Fibroblast of skin of right quadriceps (primary cell): ENCODE data around the gene RAP1GAP2.
"Not testable (repeated sequence)": the region's sequence is repeated elsewhere in the genome, so short reads cannot be mapped to it uniquely, and the experiment has no call there.

Experiments
- DNase-seq: peaks from one replicate; pipeline ENCODE4 v3.0.0-alpha.2; 2013

Gene RAP1GAP2

DNA sequence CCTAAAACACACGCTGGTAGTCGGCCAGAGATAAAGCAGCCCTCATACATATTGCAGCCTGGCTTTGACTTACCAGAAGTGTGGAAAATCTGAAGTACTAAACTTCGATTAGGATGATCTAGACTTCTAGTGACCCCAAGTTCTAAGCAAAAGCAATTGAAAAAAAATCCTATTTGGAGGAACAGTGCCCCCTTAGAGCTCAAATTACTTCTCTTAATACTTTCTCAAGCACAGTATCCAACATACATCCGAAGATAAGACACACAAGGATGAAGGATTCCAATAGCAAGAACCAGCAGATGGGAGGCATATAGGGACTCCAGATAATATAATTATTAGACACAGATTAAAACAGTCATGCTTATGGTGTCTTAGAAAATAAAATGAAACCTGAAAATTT, 277.6 kb downstream of the RAP1GAP2 start:
- not testable (repeated sequence) for DNase-seq
